Hepatocyte (in vitro differentiated cells): Measurements from ENCODE around the gene PDE1C.

Experiments
- EZH2 ChIP-seq: fragments of 200-600 bp; sonication (generic); IDR thresholded peaks from 2 replicates; pipeline ENCODE4 v1.6.1; 2016; ENCODE audit warnings: antibody characterized with exemption, mild to moderate bottlenecking, borderline replicate concordance
- TF ChIP-seq, protein P1 (sequence below): fragments of 200-600 bp; sonication (generic); IDR thresholded peaks from 2 replicates; pipeline ENCODE4 v1.5.1; 2016; ENCODE audit warnings: antibody characterized with exemption, mild to moderate bottlenecking; ENCODE audit not compliant: poor library complexity

DNA sequence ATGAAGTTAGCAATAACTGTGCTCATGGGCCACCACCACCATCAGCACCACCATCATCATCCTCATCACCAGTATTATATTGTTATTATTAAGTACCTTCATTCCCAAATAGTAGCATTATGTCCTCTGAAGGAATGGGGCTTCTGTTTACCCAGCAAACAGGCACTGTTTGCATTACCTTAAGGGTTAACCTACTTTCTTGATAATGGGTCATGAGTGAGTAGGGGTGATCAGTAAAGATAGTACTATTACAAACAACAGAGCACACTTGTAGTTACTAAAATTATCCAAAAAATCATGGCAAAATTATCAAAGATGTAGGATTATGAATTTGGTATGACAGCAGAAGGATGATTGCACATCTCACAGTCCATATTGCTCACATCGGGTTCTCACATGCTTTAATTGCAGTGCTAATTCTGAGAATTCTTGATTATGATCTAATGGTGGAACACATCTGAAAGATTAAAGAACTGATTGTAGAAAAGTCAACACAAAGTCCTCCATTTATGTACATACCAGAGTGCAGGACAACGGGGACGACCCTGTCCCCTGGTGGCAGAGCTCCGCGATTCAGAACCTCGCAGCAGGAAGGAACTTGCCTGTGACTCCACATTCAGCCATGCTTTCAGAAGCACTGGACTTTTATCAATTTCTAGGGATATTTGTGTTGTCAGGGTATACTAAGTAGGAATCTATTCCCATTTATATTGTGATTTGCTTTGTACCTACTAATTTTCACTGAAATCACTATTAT lies 31.0 kb downstream of the PDE1C start:
- TF ChIP-seq, protein P1, sequence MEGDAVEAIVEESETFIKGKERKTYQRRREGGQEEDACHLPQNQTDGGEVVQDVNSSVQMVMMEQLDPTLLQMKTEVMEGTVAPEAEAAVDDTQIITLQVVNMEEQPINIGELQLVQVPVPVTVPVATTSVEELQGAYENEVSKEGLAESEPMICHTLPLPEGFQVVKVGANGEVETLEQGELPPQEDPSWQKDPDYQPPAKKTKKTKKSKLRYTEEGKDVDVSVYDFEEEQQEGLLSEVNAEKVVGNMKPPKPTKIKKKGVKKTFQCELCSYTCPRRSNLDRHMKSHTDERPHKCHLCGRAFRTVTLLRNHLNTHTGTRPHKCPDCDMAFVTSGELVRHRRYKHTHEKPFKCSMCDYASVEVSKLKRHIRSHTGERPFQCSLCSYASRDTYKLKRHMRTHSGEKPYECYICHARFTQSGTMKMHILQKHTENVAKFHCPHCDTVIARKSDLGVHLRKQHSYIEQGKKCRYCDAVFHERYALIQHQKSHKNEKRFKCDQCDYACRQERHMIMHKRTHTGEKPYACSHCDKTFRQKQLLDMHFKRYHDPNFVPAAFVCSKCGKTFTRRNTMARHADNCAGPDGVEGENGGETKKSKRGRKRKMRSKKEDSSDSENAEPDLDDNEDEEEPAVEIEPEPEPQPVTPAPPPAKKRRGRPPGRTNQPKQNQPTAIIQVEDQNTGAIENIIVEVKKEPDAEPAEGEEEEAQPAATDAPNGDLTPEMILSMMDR = peak; percentile 46
- no peak for TF ChIP-seq EZH2
